Uterus (tissue), 2 donors: ENCODE data around the gene SUCLG2.

Source experiments
- POLR2A ChIP-seq, 2 donors: fragments of 450-650 bp; IDR thresholded peaks; one replicate each; pipeline ENCODE4 v1.6.1; 2016; ENCODE audit warnings: antibody characterized with exemption in 2 of 2, mild to moderate bottlenecking in 1 of 2, moderate library complexity in 1 of 2
- TF ChIP-seq, protein P1 (sequence below), 4 experiments: fragments of 200-600 bp in 2 of 4; fragments of 450-650 bp in 2 of 4; sonication (generic) in 2 of 4; IDR thresholded peaks; one replicate each; pipeline ENCODE4 v1.5.1; 2016 to 2019; ENCODE audit warnings: antibody characterized with exemption in 4 of 4, mild to moderate bottlenecking in 2 of 4, moderate library complexity in 1 of 4

- TF ChIP-seq POLR2A (IDR thresholded peaks at IDR 0.05): no peak
- TF ChIP-seq, protein P1, sequence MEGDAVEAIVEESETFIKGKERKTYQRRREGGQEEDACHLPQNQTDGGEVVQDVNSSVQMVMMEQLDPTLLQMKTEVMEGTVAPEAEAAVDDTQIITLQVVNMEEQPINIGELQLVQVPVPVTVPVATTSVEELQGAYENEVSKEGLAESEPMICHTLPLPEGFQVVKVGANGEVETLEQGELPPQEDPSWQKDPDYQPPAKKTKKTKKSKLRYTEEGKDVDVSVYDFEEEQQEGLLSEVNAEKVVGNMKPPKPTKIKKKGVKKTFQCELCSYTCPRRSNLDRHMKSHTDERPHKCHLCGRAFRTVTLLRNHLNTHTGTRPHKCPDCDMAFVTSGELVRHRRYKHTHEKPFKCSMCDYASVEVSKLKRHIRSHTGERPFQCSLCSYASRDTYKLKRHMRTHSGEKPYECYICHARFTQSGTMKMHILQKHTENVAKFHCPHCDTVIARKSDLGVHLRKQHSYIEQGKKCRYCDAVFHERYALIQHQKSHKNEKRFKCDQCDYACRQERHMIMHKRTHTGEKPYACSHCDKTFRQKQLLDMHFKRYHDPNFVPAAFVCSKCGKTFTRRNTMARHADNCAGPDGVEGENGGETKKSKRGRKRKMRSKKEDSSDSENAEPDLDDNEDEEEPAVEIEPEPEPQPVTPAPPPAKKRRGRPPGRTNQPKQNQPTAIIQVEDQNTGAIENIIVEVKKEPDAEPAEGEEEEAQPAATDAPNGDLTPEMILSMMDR (IDR thresholded peaks at IDR 0.05): no peak
These were observed 237.7 kb downstream of the SUCLG2 start for GRCh38 chr3:67416703-67417102.
